HUES64 (cell line): Measurements from ENCODE around the gene FBXO44.
"Not testable (repeated sequence)": the region's sequence is repeated elsewhere in the genome, so short reads cannot be mapped to it uniquely, and the experiment has no call there.

ENCODE experiments used
- H3K27ac ChIP-seq: 2 replicates; pipeline ENCODE4 v1.7.0; 2013; ENCODE audit warnings: low read depth, low read length, inconsistent platforms
- H3K27me3 ChIP-seq: 2 replicates; pipeline ENCODE4 v1.6.1; 2013; ENCODE audit warnings: mild to moderate bottlenecking, low read length; ENCODE audit not compliant: insufficient read depth
- H3K36me3 ChIP-seq: 2 replicates; pipeline ENCODE4 v1.6.1; 2013; ENCODE audit warnings: mild to moderate bottlenecking, low read length; ENCODE audit not compliant: insufficient read depth
- H3K4me1 ChIP-seq: 2 replicates; pipeline ENCODE4 v1.6.1; 2013; ENCODE audit warnings: mild to moderate bottlenecking, low read length, moderate library complexity; ENCODE audit not compliant: insufficient read depth
- H3K4me3 ChIP-seq: 2 replicates; pipeline ENCODE4 v1.5.1; 2013; ENCODE audit warnings: mild to moderate bottlenecking, low read length, moderate library complexity
- H3K9ac ChIP-seq: 2 replicates; pipeline ENCODE4 v1.6.1; 2013; ENCODE audit warnings: mild to moderate bottlenecking, low read depth, low read length
- H3K9me3 ChIP-seq: 2 replicates; pipeline ENCODE4 v1.6.1; 2013; ENCODE audit warnings: low read depth, low read length; ENCODE audit not compliant: insufficient read depth
- WGBS: fragments of 150-250, 120-280 bp; methylation state at CpG from one replicate; pipeline ENCODE4 v1.1.7; 2013; ENCODE audit warnings: missing lambda C conversion rate; 5-methylcytosine and 5-hydroxymethylcytosine counted together

The FBXO44 gene

DNA sequence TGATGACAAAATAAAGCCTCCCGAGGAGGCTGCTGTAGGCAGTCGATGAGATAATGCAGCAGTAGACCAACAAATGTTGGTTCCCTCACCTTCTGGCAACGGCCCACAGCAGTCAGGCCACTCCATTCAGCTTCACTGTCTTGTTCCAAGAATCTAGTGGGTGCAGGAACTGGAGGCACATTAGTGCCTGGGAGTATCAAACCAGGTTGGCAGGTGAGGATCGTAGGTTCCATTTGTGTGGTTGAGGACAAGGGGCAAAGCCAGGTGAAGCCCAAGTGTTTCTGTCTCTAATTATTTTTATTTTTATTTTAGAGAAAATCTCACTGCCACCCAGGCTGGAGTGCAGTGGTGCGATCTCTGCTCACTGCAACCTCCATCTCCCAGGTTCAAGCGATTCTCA lies 13.7 kb upstream of the FBXO44 start:
- Histone ChIP-seq H3K9me3 (no peaks in the 10 kb centered on the region), H3K4me3 (no peak overlapping the region), H3K27me3 (no peaks in the 10 kb centered on the region), H3K36me3 (no peaks in the 10 kb centered on the region), H3K9ac (no peak overlapping the region), H3K27ac (no peak overlapping the region), H3K4me1 (no peaks in the 10 kb centered on the region)
- 91% methylated on average over 6 of the region's 6 CpGs for WGBS

DNA sequence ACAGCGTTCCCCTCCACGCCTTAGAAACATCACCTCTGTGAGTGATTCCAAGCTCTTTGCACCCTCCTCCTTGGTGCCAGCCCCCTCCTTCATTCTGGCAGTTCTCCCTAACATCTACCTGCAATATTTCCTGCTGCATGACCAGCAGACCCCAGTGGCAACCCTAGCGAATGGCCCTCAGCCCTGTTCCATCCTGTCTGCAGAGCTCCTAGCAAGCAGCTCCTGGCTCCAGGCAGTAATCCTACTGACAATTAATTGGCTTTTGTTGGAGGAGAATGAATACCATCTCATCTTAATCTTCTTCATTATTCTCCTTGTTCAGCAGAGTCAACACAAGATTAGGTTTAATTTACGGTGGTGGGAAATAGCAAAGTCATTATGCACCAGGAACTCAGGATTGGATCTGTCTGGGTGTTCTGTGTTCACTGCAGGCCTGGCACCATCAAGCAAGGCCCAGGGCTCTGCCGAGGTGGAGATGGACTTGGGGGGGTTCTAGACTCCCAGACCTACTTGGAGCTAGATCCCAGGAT lies 12.8 kb upstream of the FBXO44 start:
- Histone ChIP-seq H3K36me3 (no peaks in the 10 kb centered on the region), H3K27me3 (no peaks in the 10 kb centered on the region), H3K4me3 (no peak overlapping the region), H3K9me3 (no peaks in the 10 kb centered on the region), H3K9ac (no peak overlapping the region), H3K4me1 (no peaks in the 10 kb centered on the region), H3K27ac (no peak overlapping the region)
- 87% methylated on average over 5 of the region's 5 CpGs for WGBS

DNA sequence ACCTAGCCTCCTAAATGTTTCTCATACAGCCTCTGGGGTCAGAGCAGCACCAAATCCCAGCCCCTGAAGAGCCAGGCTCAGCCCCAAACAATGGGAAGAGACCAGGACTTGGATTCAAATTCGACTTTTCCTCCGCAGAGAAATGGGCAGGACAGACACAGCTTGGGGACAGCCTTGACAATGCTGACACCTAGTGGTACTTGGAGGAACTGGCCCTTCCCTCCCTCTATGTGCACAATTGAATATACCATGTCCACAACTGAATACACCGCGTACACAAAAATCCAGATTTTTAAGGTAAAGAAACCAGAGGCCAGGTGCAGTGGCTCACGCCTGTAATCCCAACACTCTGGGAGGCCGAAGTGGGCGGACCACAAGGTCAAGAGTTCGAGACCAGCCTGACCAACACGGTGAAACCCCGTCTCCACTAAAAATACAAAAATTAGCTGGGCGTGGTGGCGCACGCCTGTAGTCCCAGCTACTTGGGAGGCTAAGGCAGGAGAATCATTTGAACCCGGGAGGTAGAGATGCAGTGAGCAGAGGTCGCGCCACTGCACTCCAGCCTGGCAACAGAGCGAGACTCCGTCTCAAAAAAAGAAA lies 12.2 kb upstream of the FBXO44 start:
- H3K9me3 ChIP-seq, H3K9ac ChIP-seq, H3K4me1 ChIP-seq, H3K27ac ChIP-seq, H3K4me3 ChIP-seq, H3K36me3 ChIP-seq, H3K27me3 ChIP-seq: not testable (repeated sequence)
- WGBS = 57% methylated on average over 18 of the region's 18 CpGs

DNA sequence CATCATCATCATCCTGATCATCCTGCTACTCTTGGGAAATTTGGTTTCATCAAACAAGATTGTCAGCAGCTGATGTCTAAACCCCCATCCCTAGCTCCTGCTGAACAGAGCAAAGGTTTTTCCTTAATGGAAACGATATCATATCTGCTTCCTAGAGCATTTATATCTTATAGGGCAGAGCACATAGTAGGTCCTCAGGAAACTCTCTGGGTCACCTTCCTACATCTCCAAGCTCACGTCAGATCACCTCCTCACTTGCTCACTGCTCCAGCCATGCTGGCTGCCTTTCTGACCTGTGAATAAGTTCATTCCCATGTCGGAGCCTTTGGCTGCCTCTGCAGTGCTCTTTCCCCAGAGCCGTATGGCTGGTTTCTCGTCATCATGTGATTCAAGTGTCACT lies 10.9 kb upstream of the FBXO44 start:
- Histone ChIP-seq H3K4me1 (peaks cover 5% of the 10 kb centered on the region), H3K36me3 (no peaks in the 10 kb centered on the region), H3K4me3 (no peak overlapping the region), H3K27ac (no peak overlapping the region), H3K27me3 (no peaks in the 10 kb centered on the region), H3K9ac (no peak overlapping the region), H3K9me3 (no peaks in the 10 kb centered on the region)
- WGBS = 80% methylated on average over 5 of the region's 5 CpGs

DNA sequence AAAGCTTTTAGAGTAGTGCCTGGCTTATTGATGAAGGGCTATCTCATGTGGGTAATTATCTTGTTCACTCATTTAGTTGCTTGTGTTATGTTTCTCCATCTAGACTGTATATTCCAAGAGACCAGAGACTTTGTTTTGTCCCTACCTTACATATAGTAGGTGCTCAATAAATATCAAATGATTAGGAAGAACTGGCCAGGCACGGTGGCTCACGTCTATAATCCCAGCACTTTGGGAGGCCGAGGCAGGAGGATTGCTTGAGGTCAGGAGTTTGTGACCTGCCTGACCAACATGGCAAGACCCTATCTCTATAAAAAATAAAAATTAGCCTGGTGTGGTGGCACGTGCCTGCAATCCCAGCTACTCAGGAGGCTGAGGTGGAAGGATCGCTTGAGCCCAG lies 9.4 kb upstream of the FBXO44 start:
- Histone ChIP-seq H3K9ac (no peak overlapping the region), H3K36me3 (no peaks in the 10 kb centered on the region), H3K9me3 (no peaks in the 10 kb centered on the region), H3K27ac (no peak overlapping the region), H3K4me1 (peaks cover 10% of the 10 kb centered on the region), H3K4me3 (no peak overlapping the region), H3K27me3 (peaks cover 11% of the 10 kb centered on the region)
- 85% methylated on average over 5 of the region's 5 CpGs for WGBS

DNA sequence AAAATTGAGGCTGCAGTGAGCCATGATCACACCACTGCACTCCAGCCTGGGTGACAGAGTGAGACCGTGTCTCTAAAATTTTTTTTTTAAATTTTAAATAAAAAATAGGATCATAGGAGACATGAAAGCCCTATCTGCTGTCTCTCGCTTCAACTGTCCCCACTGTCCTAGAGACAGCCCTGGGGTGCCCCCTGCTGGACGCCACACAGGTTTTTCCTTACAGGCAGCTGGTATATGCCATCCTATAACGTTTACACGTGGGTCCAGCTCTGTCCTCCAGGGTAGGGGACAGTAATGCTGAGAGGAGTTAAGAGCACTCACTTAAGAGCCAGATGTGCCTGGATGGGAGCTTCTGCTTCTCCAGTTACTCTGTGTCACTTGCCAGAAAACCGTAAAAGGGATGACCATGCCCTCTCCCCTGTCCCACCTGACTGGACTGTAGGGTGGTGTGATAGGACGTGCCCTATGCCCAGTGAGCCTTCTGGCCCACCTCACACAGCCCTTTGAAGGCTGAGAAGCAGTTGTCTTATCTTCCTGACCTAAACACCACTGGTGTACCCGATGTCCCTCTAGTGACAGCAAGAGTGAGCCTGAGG lies 8.9 kb upstream of the FBXO44 start:
- H3K4me1 ChIP-seq = peaks cover 12% of the 10 kb centered on the region
- H3K27ac ChIP-seq = no peak overlapping the region
- H3K9me3 ChIP-seq = no peaks in the 10 kb centered on the region
- no peaks in the 10 kb centered on the region for H3K36me3 ChIP-seq
- H3K27me3 ChIP-seq = peaks cover 14% of the 10 kb centered on the region
- 44% methylated on average over 7 of the region's 8 CpGs for WGBS
- no peak overlapping the region for H3K9ac ChIP-seq
- H3K4me3 ChIP-seq = no peak overlapping the region

DNA sequence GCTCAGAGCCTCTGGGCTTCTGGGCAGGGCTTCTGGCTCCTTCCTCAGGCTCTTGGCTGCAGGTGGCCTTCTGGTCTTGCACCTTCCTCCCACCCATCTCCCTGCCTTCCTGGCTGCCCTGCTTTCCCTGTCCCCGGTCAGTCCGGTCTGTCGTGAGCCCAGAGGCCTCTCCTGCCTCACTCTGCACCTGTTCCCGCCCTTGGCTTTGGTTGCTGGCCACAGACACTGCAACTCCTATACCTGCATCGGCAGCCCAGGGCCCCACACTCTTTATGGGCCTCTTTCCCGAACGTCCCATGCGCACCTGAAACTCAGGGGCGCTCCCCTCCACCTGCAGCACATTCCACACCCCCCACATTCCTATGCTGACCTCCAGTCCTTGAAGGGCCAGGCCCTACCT lies 8.4 kb upstream of the FBXO44 start:
- Histone ChIP-seq H3K27ac (no peak overlapping the region), H3K4me1 (peaks cover 16% of the 10 kb centered on the region), H3K9ac (no peak overlapping the region), H3K9me3 (no peaks in the 10 kb centered on the region), H3K4me3 (no peak overlapping the region), H3K27me3 (peaks cover 20% of the 10 kb centered on the region), H3K36me3 (no peaks in the 10 kb centered on the region)
- WGBS = 89% methylated on average over 9 of the region's 9 CpGs

DNA sequence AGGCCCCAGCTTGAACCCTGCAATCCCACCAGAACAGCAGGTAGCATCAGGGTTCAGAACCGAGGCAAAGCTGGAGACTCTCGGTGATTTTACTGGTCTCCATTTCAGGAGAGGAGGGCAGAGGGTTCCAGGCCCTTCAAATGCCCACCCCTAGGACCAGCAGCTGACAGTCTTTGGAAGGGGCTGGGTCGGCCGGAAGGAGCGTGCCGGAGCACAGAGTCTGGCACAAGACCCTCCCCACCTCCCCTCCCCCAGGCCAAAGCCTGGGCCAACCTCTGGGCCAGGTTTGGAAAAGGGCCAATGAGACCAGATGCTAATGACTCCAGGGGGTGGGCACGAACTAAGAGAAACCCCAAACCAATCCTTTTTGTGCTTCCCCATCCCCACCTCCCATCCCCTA lies 7.3 kb upstream of the FBXO44 start:
- no peaks in the 10 kb centered on the region for H3K36me3 ChIP-seq
- H3K4me3 ChIP-seq = no peak overlapping the region
- peaks cover 16% of the 10 kb centered on the region for H3K4me1 ChIP-seq
- no peaks in the 10 kb centered on the region for H3K9me3 ChIP-seq
- no peak overlapping the region for H3K9ac ChIP-seq
- 93% methylated on average over 7 of the region's 7 CpGs for WGBS
- H3K27ac ChIP-seq = no peak overlapping the region
- H3K27me3 ChIP-seq = peaks cover 27% of the 10 kb centered on the region

DNA sequence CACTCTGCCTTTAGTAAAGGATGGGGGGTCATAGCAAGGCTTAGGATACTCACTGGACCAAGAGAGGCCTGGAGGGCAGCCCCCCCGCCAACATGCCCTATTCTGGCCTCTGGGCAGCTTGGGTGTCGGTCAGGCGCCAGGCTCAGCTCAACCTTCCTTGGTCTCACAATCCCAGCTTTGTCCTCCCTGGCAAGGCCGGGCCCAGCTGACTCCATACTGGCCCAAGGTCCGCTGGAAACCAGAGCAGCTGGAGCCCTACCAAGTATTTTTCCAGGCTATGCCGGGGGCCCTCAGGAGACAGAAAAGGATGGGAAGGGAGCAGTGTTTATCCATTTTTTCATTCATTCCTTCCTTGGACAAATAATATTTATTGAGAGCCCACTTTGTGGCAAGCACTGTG lies 6.6 kb upstream of the FBXO44 start:
- H3K9ac ChIP-seq = no peak overlapping the region
- no peak overlapping the region for H3K27ac ChIP-seq

DNA sequence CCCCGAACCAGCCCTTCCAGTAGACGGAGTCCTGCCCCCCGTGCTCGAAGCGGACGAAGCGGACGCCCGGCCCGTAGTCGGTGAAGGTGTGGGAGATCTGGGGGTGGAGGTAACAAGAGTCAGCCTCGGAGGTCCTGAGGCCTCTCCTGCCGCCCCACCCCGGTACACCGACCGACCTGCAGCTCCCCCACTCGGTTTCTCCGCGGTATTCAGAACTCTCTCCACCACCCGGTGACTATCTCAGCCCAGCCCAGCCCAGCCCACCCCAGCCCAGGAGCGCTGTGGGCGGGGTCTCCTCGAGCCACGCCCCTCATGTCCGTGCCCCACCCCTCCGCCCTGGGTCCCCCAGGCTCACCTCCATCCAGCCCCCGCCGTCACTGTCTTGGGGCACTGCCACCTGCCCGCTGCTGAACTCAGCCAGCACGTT lies 5.9 kb upstream of the FBXO44 start:
- no peaks in the 10 kb centered on the region for H3K36me3 ChIP-seq
- no peak overlapping the region for H3K27ac ChIP-seq
- H3K4me1 ChIP-seq = peaks cover 26% of the 10 kb centered on the region
- peak overlapping the region; percentile 42 for H3K4me3 ChIP-seq
- peak overlapping the region; percentile 24; the same call in 1 of the 2 replicates for H3K9ac ChIP-seq
- H3K27me3 ChIP-seq = peaks cover 39% of the 10 kb centered on the region
- no peaks in the 10 kb centered on the region for H3K9me3 ChIP-seq
- WGBS = 7% methylated on average over 30 of the region's 30 CpGs

More for the DNA sequence above, 6.6 kb upstream of the FBXO44 start:
- H3K9me3 ChIP-seq = no peaks in the 10 kb centered on the region
- H3K27me3 ChIP-seq = peaks cover 35% of the 10 kb centered on the region
- 86% methylated on average over 6 of the region's 6 CpGs for WGBS
- H3K36me3 ChIP-seq = no peaks in the 10 kb centered on the region
- no peak overlapping the region for H3K4me3 ChIP-seq
- H3K4me1 ChIP-seq = peaks cover 21% of the 10 kb centered on the region

DNA sequence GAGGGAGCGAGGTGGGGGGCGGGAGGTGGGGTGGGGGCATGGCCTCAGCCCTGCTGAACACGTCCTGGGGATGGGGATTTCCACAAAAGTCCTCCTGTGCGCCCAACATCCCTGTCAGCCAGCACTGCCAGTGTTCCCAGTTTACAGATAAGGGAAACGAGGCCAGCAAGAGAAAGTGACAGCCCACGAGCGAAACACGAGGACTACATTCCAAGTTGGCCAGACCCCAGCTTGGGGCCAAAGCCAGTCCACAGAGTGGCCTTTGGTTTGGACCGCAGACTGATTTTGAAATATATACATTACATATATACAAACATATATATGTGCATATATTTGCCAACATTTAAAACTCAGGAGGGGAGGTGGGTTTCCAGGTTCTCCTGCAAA lies 5.4 kb upstream of the FBXO44 start:
- H3K9ac ChIP-seq = no peak overlapping the region
- H3K27ac ChIP-seq = no peak overlapping the region
- H3K9me3 ChIP-seq = no peaks in the 10 kb centered on the region
- 20% methylated on average over 6 of the region's 9 CpGs for WGBS
- H3K27me3 ChIP-seq = peaks cover 43% of the 10 kb centered on the region
- H3K4me1 ChIP-seq = peaks cover 26% of the 10 kb centered on the region
- H3K4me3 ChIP-seq = no peak overlapping the region
- H3K36me3 ChIP-seq = no peaks in the 10 kb centered on the region
